Activated T-helper 2 cell treated with anti-CD3 and anti-CD28 coated beads, Interferon-gamma antibody, Interleukin-2, Interleukin-4, amounts not matched to agents 10 μg/mL and 5 μg/mL and 100 μg/mL, durations not matched to agents 14 hours and 24 hours and 36 hours (primary cell): ENCODE results near the gene DNAI1. TPM values are rescaled to one million over a fixed set of nuclear protein-coding genes. Genes with fewer than 3 reads are reported as not detected.
"Not testable (repeated sequence)": the region's sequence is repeated elsewhere in the genome, so short reads cannot be mapped to it uniquely, and the experiment has no call there.

Experiments used
- DNase-seq: peaks from one replicate; pipeline ENCODE4 v3.0.0; 2021; ENCODE audit warnings: low spot score
- H3K27ac Mint-ChIP-seq: one replicate; pipeline ENCODE4 v1.8.0; 2021; ENCODE audit warnings: mixed read lengths
- H3K27me3 Mint-ChIP-seq: one replicate; pipeline ENCODE4 v1.8.0; 2021; ENCODE audit warnings: low read depth, mixed read lengths
- H3K36me3 Mint-ChIP-seq: one replicate; pipeline ENCODE4 v1.8.0; 2021; ENCODE audit warnings: low read depth, mixed read lengths
- H3K4me1 Mint-ChIP-seq: one replicate; pipeline ENCODE4 v1.8.0; 2021; ENCODE audit warnings: low read depth, mixed read lengths
- H3K4me3 Mint-ChIP-seq: one replicate; pipeline ENCODE4 v1.8.0; 2021; ENCODE audit warnings: low read depth, mild to moderate bottlenecking, moderate library complexity, mixed read lengths
- H3K9me3 Mint-ChIP-seq: one replicate; pipeline ENCODE4 v1.8.0; 2021; ENCODE audit warnings: mixed read lengths
- intact Hi-C: fragments of 100-400 bp; cut with micrococcal nuclease; formaldehyde crosslinking; loops from one replicate; pipeline ENCODE4 v1.15.1; 2023
- total RNA-seq: library from RNA; stranded (reverse); gene quantifications from 2 replicates; pipeline ENCODE4 v1.2.3, GENCODE V29; 2022

DNAI1 gene
- total RNA-seq, 1 donor from 2014 or later: not detected

GRCh38 chr9:34479431-34479866 lies 20.8 kb downstream of the DNAI1 start:
- Mint-ChIP-seq H3K36me3 (no peaks in the 10 kb centered on the region), H3K27me3 (peaks cover 15% of the 10 kb centered on the region), H3K9me3 (no peaks in the 10 kb centered on the region), H3K4me3 (no peak overlapping the region), H3K27ac (no peak overlapping the region), H3K4me1 (no peaks in the 10 kb centered on the region)
- intact Hi-C loops: no loop called here
- no peak for DNase-seq

GRCh38 chr9:34481620-34482019 lies 23.0 kb downstream of the DNAI1 start:
- H3K4me3 Mint-ChIP-seq, H3K4me1 Mint-ChIP-seq, H3K27me3 Mint-ChIP-seq, intact Hi-C loops, H3K9me3 Mint-ChIP-seq, DNase-seq, H3K36me3 Mint-ChIP-seq, H3K27ac Mint-ChIP-seq: not testable (repeated sequence)

- H3K4me1 Mint-ChIP-seq, H3K27ac Mint-ChIP-seq, H3K9me3 Mint-ChIP-seq, H3K27me3 Mint-ChIP-seq, H3K4me3 Mint-ChIP-seq, intact Hi-C loops, H3K36me3 Mint-ChIP-seq, DNase-seq: not testable (repeated sequence)
Measured at GRCh38 chr9:34482746-34483145, 24.1 kb downstream of the DNAI1 start.

- no peak overlapping the region for H3K27ac Mint-ChIP-seq
- H3K9me3 Mint-ChIP-seq: no peaks in the 10 kb centered on the region
- intact Hi-C loops: no loop called here
- no peak for DNase-seq
- no peaks in the 10 kb centered on the region for H3K36me3 Mint-ChIP-seq
- peaks cover 3% of the 10 kb centered on the region for H3K4me1 Mint-ChIP-seq
- peaks cover 9% of the 10 kb centered on the region for H3K27me3 Mint-ChIP-seq
- H3K4me3 Mint-ChIP-seq: no peak overlapping the region
Measured at GRCh38 chr9:34484678-34485077, 26.1 kb downstream of the DNAI1 start.

- peaks cover 3% of the 10 kb centered on the region for H3K4me1 Mint-ChIP-seq
- H3K27ac Mint-ChIP-seq: no peak overlapping the region
- H3K9me3 Mint-ChIP-seq: no peaks in the 10 kb centered on the region
- intact Hi-C loops: no loop called here
- DNase-seq: no peak
- no peaks in the 10 kb centered on the region for H3K36me3 Mint-ChIP-seq
- H3K27me3 Mint-ChIP-seq: peaks cover 9% of the 10 kb centered on the region
- H3K4me3 Mint-ChIP-seq: no peak overlapping the region
Measured at GRCh38 chr9:34485822-34486221, 27.2 kb downstream of the DNAI1 start.

GRCh38 chr9:34486572-34486971 lies 28.0 kb downstream of the DNAI1 start:
- H3K9me3 Mint-ChIP-seq: no peaks in the 10 kb centered on the region
- peaks cover 3% of the 10 kb centered on the region for H3K4me1 Mint-ChIP-seq
- DNase-seq: no peak
- no peak overlapping the region for H3K27ac Mint-ChIP-seq
- H3K27me3 Mint-ChIP-seq: peaks cover 9% of the 10 kb centered on the region
- H3K4me3 Mint-ChIP-seq: no peak overlapping the region
- no peaks in the 10 kb centered on the region for H3K36me3 Mint-ChIP-seq
- intact Hi-C loops: no loop called here

- H3K4me1 Mint-ChIP-seq: peaks cover 3% of the 10 kb centered on the region
- H3K9me3 Mint-ChIP-seq: no peaks in the 10 kb centered on the region
- H3K4me3 Mint-ChIP-seq: no peak overlapping the region
- H3K27me3 Mint-ChIP-seq: peaks cover 9% of the 10 kb centered on the region
- no peak for DNase-seq
- intact Hi-C loops: no loop called here
- no peaks in the 10 kb centered on the region for H3K36me3 Mint-ChIP-seq
- H3K27ac Mint-ChIP-seq: no peak overlapping the region
Measured at GRCh38 chr9:34490360-34490759, 31.8 kb downstream of the DNAI1 start.

GRCh38 chr9:34490760-34491159 lies 32.2 kb downstream of the DNAI1 start:
- Mint-ChIP-seq H3K27ac (no peak overlapping the region), H3K4me3 (no peak overlapping the region), H3K27me3 (peaks cover 9% of the 10 kb centered on the region), H3K36me3 (no peaks in the 10 kb centered on the region), H3K9me3 (no peaks in the 10 kb centered on the region), H3K4me1 (peaks cover 3% of the 10 kb centered on the region)
- no peak for DNase-seq
- intact Hi-C loops: no loop called here

GRCh38 chr9:34491596-34491995 lies 33.0 kb downstream of the DNAI1 start:
- Mint-ChIP-seq H3K27me3 (peaks cover 9% of the 10 kb centered on the region), H3K4me1 (peaks cover 6% of the 10 kb centered on the region), H3K36me3 (no peaks in the 10 kb centered on the region), H3K4me3 (no peak overlapping the region), H3K9me3 (no peaks in the 10 kb centered on the region), H3K27ac (no peak overlapping the region)
- intact Hi-C loops: no loop called here
- no peak for DNase-seq

GRCh38 chr9:34492051-34492450 lies 33.4 kb downstream of the DNAI1 start:
- H3K4me3 Mint-ChIP-seq: no peak overlapping the region
- DNase-seq: no peak
- no peaks in the 10 kb centered on the region for H3K36me3 Mint-ChIP-seq
- intact Hi-C loops: no loop called here
- no peaks in the 10 kb centered on the region for H3K9me3 Mint-ChIP-seq
- peaks cover 5% of the 10 kb centered on the region for H3K4me1 Mint-ChIP-seq
- peaks cover 9% of the 10 kb centered on the region for H3K27me3 Mint-ChIP-seq
- H3K27ac Mint-ChIP-seq: no peak overlapping the region

GRCh38 chr9:34493972-34494535 lies 35.4 kb downstream of the DNAI1 start:
- no peaks in the 10 kb centered on the region for H3K27me3 Mint-ChIP-seq
- intact Hi-C loops: no loop called here
- H3K4me3 Mint-ChIP-seq: no peak overlapping the region
- peak; percentile 30 for DNase-seq
- H3K27ac Mint-ChIP-seq: no peak overlapping the region
- no peaks in the 10 kb centered on the region for H3K9me3 Mint-ChIP-seq
- H3K36me3 Mint-ChIP-seq: no peaks in the 10 kb centered on the region
- peaks cover 5% of the 10 kb centered on the region for H3K4me1 Mint-ChIP-seq

- H3K27me3 Mint-ChIP-seq: no peaks in the 10 kb centered on the region
- H3K36me3 Mint-ChIP-seq: no peaks in the 10 kb centered on the region
- no peak overlapping the region for H3K4me3 Mint-ChIP-seq
- intact Hi-C loops: no loop called here
- no peak for DNase-seq
- H3K9me3 Mint-ChIP-seq: no peaks in the 10 kb centered on the region
- H3K4me1 Mint-ChIP-seq: peaks cover 15% of the 10 kb centered on the region
- H3K27ac Mint-ChIP-seq: no peak overlapping the region
Measured at GRCh38 chr9:34496149-34496712, 37.6 kb downstream of the DNAI1 start.

GRCh38 chr9:34498553-34498952 lies 39.9 kb downstream of the DNAI1 start:
- Mint-ChIP-seq H3K4me1 (peaks cover 15% of the 10 kb centered on the region), H3K9me3 (no peaks in the 10 kb centered on the region), H3K27ac (no peak overlapping the region), H3K4me3 (no peak overlapping the region), H3K36me3 (no peaks in the 10 kb centered on the region), H3K27me3 (no peaks in the 10 kb centered on the region)
- intact Hi-C loops: no loop called here
- no peak for DNase-seq

GRCh38 chr9:34499076-34499475 lies 40.5 kb downstream of the DNAI1 start:
- no peak overlapping the region for H3K27ac Mint-ChIP-seq
- H3K9me3 Mint-ChIP-seq: no peaks in the 10 kb centered on the region
- no peaks in the 10 kb centered on the region for H3K27me3 Mint-ChIP-seq
- H3K36me3 Mint-ChIP-seq: no peaks in the 10 kb centered on the region
- H3K4me3 Mint-ChIP-seq: no peak overlapping the region
- intact Hi-C loops: no loop called here
- peaks cover 15% of the 10 kb centered on the region for H3K4me1 Mint-ChIP-seq
- DNase-seq: no peak
